Measurements from ENCODE around the gene ASTN1. TPM values are rescaled to one million over a fixed set of nuclear protein-coding genes. Genes with fewer than 3 reads are reported as not detected.

The ASTN1 gene
- total RNA-seq, 1 experiment from 2014 or later = 0.05 TPM

- ChIA-PET POLR2A (no interaction called here), CTCF (no interaction called here)
- Histone ChIP-seq H3K27ac (ENCODE audit: low read length) (no peak overlapping the region), H3K36me3 (ENCODE audit: control insufficient read depth, insufficient read depth, low read length) (no peaks in the 10 kb centered on the region), H3K4me1 (ENCODE audit: control insufficient read depth, insufficient read depth, low read length) (no peaks in the 10 kb centered on the region), H3K27me3 (ENCODE audit: control insufficient read depth, insufficient read depth, low read length) (no peaks in the 10 kb centered on the region), H3K9me3 (ENCODE audit: control insufficient read depth, insufficient read depth, low read depth, low read length) (no peaks in the 10 kb centered on the region), H3K4me3 (ENCODE audit: low read depth in 2 of 2, low read length in 2 of 2) (no peak overlapping the region)
- BruUV-seq (replicated peaks) = no TSS peak
- ATAC-seq (no peak), DNase-seq (ENCODE audit: low read depth, low spot score) (no peak)
- in situ Hi-C loops (cut with HindIII; ENCODE audit: low pct_unique_long_range_greater_than_20kb, low sequenced_read_pairs) = no loop called here
- intact Hi-C loops (cut with micrococcal nuclease; ENCODE audit: unreplicated experiment) = no loop called here
- TF ChIP-seq TCF7L2 (IDR thresholded peaks at IDR 0.05; ENCODE audit: low read depth, low read length) (no peak), SIN3A (IDR thresholded peaks at IDR 0.05; ENCODE audit: borderline replicate concordance, insufficient read depth, low read depth, low read length) (no peak), POLR2AphosphoS5 (IDR thresholded peaks at IDR 0.05; ENCODE audit: low read depth, low read length) (no peak), REST (IDR thresholded peaks at IDR 0.05; ENCODE audit: insufficient read depth in 1 of 2, low read depth in 2 of 2, low read length in 1 of 2) (no peak), CTCF (IDR thresholded peaks at IDR 0.05) (no peak)
Measured at GRCh38 chr1:176829261-176829660, 335.3 kb downstream of the ASTN1 start.

- Histone ChIP-seq H3K27me3 (ENCODE audit: control insufficient read depth, insufficient read depth, low read length) (no peaks in the 10 kb centered on the region), H3K4me1 (ENCODE audit: control insufficient read depth, insufficient read depth, low read length) (no peaks in the 10 kb centered on the region), H3K4me3 (ENCODE audit: low read depth in 2 of 2, low read length in 2 of 2) (no peak overlapping the region), H3K36me3 (ENCODE audit: control insufficient read depth, insufficient read depth, low read length) (no peaks in the 10 kb centered on the region), H3K9me3 (ENCODE audit: control insufficient read depth, insufficient read depth, low read depth, low read length) (no peaks in the 10 kb centered on the region), H3K27ac (ENCODE audit: low read length) (no peak overlapping the region)
- ChIA-PET POLR2A (no interaction called here), CTCF (no interaction called here)
- ATAC-seq = no peak
- in situ Hi-C loops (cut with HindIII; ENCODE audit: low pct_unique_long_range_greater_than_20kb, low sequenced_read_pairs) = no loop called here
- TF ChIP-seq TCF7L2 (IDR thresholded peaks at IDR 0.05; ENCODE audit: low read depth, low read length) (no peak), POLR2AphosphoS5 (IDR thresholded peaks at IDR 0.05; ENCODE audit: low read depth, low read length) (no peak), SIN3A (IDR thresholded peaks at IDR 0.05; ENCODE audit: borderline replicate concordance, insufficient read depth, low read depth, low read length) (no peak), REST (IDR thresholded peaks at IDR 0.05; ENCODE audit: insufficient read depth in 1 of 2, low read depth in 2 of 2, low read length in 1 of 2) (no peak), CTCF (IDR thresholded peaks at IDR 0.05) (no peak)
- DNase-seq (ENCODE audit: low read depth, low spot score) = no peak
- no TSS peak for BruUV-seq (replicated peaks)
- intact Hi-C loops (cut with micrococcal nuclease; ENCODE audit: unreplicated experiment) = no loop called here
Measured at GRCh38 chr1:176826265-176826664, 338.2 kb downstream of the ASTN1 start.

All from Panc1 (cell line).